Nephron (organoid): ENCODE results near the gene ABHD16B.

Experiments
- H3K27ac Mint-ChIP-seq, 3 experiments: 2 replicates each; pipeline ENCODE4 v1.8.0; 2020; ENCODE audit warnings: mixed read lengths in 3 of 3, mild to moderate bottlenecking in 2 of 3, moderate library complexity in 1 of 3
- H3K27me3 Mint-ChIP-seq: 2 replicates; pipeline ENCODE4 v1.8.0; 2021; ENCODE audit warnings: low read depth, mild to moderate bottlenecking, moderate library complexity, mixed read lengths
- H3K36me3 Mint-ChIP-seq: 2 replicates; pipeline ENCODE4 v1.8.0; 2020; ENCODE audit warnings: low read depth, mixed read lengths
- H3K4me1 Mint-ChIP-seq: 2 replicates; pipeline ENCODE4 v1.8.0; 2020; ENCODE audit warnings: mixed read lengths
- H3K4me3 Mint-ChIP-seq, 3 experiments: 2 replicates each; pipeline ENCODE4 v1.8.0; 2020; ENCODE audit warnings: mild to moderate bottlenecking in 3 of 3, mixed read lengths in 3 of 3, moderate library complexity in 2 of 3
- H3K9me3 Mint-ChIP-seq: 2 replicates; pipeline ENCODE4 v1.8.0; 2020; ENCODE audit warnings: mixed read lengths
- TF ChIP-seq, protein P1 (sequence below), 3 experiments: fragments of 200-600 bp; sonication (generic); IDR thresholded peaks; one replicate each; pipeline ENCODE4 v1.5.0; 2021; ENCODE audit warnings: antibody characterized with exemption in 3 of 3; ENCODE audit not compliant: unreplicated experiment in 3 of 3

ABHD16B gene

DNA sequence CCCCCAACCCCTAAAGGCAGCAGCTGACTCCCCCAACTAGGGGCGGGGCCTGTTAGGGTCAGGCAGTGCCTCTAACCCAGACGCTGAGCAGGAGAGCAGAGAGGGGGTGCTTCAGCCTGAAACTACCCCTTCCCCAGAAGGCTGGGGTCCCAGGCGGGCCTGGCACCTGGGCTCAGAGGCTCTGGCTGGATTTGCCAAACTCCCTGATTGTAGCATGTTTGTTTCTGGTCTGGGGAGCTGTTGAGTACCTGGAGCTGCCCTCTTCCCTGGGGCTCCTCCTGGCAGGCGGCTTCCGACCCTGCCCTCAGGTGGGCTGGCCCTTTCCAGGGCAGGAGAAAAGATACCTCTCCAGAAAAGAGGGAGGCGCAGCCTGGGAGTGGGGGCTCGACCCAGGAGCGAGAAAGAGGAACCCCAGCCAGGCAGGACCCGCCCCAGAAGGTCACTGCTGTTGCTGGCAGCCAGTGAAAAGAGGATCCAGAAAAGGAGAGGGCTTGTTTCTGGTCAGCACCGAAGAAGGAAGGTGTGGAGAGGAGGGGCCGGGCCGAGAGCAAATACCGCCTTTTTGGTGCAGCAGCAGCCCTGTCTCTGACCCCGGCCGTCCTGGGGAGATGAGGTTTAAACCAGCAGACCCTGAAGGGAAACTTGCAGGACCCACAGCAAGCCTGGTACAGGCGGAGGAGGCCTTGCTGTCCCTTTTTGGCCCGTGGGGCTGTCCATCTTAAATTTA is 810 bp upstream of the ABHD16B start:
- Mint-ChIP-seq H3K27me3 (no peaks in the 10 kb centered on the region), H3K36me3 (peaks cover 3% of the 10 kb centered on the region), H3K9me3 (no peaks in the 10 kb centered on the region), H3K4me3 (peak overlapping the region in 2 of 3 experiments; percentile 23 to 48), H3K27ac (peak overlapping the region in 2 of 3 experiments; percentile 20 to 93), H3K4me1 (peaks cover 41% of the 10 kb centered on the region)
- TF ChIP-seq, protein P1, sequence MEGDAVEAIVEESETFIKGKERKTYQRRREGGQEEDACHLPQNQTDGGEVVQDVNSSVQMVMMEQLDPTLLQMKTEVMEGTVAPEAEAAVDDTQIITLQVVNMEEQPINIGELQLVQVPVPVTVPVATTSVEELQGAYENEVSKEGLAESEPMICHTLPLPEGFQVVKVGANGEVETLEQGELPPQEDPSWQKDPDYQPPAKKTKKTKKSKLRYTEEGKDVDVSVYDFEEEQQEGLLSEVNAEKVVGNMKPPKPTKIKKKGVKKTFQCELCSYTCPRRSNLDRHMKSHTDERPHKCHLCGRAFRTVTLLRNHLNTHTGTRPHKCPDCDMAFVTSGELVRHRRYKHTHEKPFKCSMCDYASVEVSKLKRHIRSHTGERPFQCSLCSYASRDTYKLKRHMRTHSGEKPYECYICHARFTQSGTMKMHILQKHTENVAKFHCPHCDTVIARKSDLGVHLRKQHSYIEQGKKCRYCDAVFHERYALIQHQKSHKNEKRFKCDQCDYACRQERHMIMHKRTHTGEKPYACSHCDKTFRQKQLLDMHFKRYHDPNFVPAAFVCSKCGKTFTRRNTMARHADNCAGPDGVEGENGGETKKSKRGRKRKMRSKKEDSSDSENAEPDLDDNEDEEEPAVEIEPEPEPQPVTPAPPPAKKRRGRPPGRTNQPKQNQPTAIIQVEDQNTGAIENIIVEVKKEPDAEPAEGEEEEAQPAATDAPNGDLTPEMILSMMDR (IDR thresholded peaks at IDR 0.05; ENCODE audit: unreplicated experiment in 3 of 3), result no peak

DNA sequence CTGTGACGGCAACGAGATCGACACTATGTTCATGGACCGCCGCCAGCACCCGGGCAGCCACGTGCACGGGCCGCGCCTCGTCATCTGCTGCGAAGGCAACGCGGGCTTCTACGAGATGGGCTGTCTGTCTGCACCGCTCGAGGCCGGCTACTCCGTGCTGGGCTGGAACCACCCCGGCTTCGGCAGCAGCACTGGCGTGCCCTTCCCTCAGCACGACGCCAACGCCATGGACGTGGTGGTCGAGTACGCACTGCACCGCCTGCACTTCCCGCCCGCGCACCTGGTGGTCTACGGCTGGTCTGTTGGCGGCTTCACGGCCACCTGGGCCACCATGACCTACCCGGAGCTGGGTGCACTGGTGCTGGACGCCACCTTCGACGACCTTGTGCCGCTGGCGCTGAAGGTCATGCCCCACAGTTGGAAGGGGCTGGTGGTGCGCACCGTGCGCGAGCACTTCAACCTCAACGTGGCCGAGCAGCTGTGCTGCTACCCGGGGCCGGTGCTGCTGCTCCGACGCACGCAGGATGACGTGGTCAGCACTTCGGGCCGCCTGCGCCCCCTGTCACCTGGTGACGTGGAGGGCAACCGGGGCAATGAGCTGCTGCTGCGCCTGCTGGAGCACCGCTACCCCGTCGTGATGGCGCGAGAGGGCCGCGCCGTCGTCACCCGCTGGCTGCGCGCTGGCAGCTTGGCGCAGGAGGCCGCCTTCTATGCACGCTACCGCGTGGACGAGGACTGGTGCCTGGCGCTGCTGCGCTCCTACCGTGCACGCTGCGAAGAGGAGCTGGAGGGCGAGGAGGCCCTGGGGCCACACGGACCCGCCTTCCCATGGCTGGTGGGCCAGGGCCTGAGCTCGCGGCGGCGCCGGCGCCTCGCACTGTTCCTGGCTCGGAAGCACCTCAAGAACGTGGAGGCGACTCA is 943 bp downstream of the ABHD16B start:
- TF ChIP-seq, protein P1 (IDR thresholded peaks at IDR 0.05; ENCODE audit: unreplicated experiment in 3 of 3), result no peak
- H3K27ac Mint-ChIP-seq, result no peak overlapping the region

DNA sequence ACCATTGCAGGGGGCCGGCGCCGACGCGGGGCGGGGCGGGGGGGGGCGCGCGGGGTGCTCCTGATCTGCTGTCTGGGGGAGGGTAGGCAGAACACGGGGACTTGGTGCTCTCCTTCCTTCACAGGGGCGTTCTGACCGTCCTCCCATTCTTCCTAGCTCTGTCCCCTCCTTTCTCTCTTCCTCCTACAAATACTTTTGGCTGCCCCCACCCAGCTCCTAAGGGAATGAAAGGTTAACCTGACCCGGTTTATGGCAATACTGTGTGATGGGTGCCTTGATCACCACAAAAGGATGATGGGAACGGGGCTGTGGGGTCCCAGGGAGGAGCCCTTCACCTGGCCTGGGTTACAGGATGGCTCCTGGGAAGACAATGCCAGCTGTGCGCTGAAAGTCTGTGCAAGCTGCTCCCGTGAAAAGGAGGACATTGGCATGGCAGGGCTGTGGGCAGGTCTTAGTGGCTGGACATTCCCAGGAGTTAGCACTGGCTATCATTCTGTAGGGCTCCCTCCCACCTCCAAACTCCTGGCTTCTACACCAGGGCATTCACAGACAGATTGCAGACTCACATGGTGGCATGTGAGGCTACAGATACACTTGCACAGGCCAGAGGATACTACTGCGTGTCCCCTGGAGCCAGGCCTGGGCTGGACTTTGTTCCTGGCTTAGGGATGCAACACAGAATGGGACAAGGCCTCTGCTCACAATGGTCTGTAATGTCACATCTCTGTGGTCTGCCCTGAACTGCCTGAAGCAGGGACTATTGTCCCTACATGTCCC is 1.9 kb downstream of the ABHD16B start:
- Mint-ChIP-seq H3K27ac (peak overlapping the region; percentile 83 to 96 (median 87)), H3K36me3 (peaks cover 7% of the 10 kb centered on the region), H3K27me3 (no peaks in the 10 kb centered on the region), H3K4me1 (peaks cover 32% of the 10 kb centered on the region), H3K9me3 (no peaks in the 10 kb centered on the region), H3K4me3 (peak overlapping the region; percentile 88 to 94 (median 91))
- TF ChIP-seq, protein P1 (IDR thresholded peaks at IDR 0.05; ENCODE audit: unreplicated experiment in 3 of 3), result no peak

More for the DNA sequence above, 943 bp downstream of the ABHD16B start:
- Mint-ChIP-seq H3K9me3 (no peaks in the 10 kb centered on the region), H3K4me1 (peaks cover 40% of the 10 kb centered on the region), H3K36me3 (peaks cover 3% of the 10 kb centered on the region), H3K4me3 (no peak overlapping the region), H3K27me3 (no peaks in the 10 kb centered on the region)

DNA sequence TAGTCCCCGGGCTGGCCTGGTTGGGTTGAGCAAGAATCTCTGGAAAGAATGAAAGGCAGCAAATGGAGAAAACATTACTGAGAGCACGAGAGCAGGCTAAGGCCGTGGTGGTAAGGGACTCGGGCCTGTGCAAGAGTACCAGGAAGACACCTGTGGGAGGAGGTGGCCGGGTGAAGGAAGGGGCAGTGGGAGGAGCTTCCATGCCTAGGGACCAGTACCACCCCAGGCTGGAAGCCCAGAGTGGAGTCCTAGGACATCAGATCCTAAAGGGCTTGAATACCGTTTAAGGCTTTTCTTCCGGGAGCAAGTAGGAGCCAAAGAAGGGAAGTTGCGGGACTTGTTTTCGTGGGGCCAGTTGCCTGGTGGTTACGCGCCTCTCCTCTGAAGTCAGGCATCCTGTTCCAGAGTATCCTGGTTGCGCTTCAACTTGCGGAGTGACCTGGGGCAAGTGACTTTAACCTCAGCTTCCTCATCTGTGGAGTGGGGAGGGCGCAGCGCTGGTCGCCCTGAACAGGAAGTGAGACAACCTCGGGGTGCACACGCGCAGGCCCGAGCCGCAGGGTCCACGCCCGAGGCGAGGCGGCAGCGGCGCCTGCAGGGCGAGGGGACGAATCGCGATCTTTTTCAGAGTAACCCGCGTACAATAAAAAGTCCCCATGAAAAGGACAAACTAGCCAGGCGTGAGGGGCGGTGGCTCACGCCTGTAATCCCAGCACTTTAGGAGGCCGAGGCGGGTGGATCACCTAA is 2.7 kb downstream of the ABHD16B start:
- peak overlapping the region; percentile 88 to 94 (median 91) for H3K4me3 Mint-ChIP-seq
- H3K27me3 Mint-ChIP-seq, result no peaks in the 10 kb centered on the region
- peak overlapping the region; percentile 83 to 96 (median 87) for H3K27ac Mint-ChIP-seq
- no peaks in the 10 kb centered on the region for H3K9me3 Mint-ChIP-seq
- H3K4me1 Mint-ChIP-seq, result peaks cover 27% of the 10 kb centered on the region
- peaks cover 10% of the 10 kb centered on the region for H3K36me3 Mint-ChIP-seq
- TF ChIP-seq, protein P1 (IDR thresholded peaks at IDR 0.05; ENCODE audit: unreplicated experiment in 3 of 3), result peak; percentile 67 to 80 (median 75)

DNA sequence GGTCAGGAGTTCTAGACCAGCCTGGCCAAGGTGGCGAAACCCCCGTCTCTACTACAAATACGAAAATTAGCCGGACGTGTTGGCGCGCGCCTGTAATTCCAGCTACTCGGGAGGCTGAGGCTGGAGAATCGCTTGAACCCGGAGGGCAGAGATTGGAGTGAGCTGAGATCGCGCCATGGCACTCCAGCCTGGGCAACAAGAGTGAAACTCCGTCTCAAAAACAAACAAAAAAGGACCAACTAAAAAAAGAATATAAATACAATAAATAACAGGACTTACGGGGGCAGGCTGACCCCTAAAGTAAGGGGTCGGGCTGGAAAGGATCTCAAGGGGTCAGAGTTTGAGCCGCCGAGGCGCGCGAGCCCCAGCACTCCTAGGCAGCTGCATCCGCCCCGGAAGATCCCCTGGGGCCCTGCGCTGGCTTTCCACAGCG is 3.3 kb downstream of the ABHD16B start:
- H3K4me3 Mint-ChIP-seq, result peak overlapping the region; percentile 88 to 94 (median 91)
- peaks cover 23% of the 10 kb centered on the region for H3K4me1 Mint-ChIP-seq
- H3K36me3 Mint-ChIP-seq, result peaks cover 16% of the 10 kb centered on the region
- no peaks in the 10 kb centered on the region for H3K27me3 Mint-ChIP-seq
- H3K27ac Mint-ChIP-seq, result peak overlapping the region; percentile 83 to 96 (median 87)
- H3K9me3 Mint-ChIP-seq, result no peaks in the 10 kb centered on the region
- TF ChIP-seq, protein P1 (IDR thresholded peaks at IDR 0.05; ENCODE audit: unreplicated experiment in 3 of 3), result peak in 1 of 3 experiments; percentile 10
